ENCODE results near the gene NUP210.

NUP210 gene

DNA sequence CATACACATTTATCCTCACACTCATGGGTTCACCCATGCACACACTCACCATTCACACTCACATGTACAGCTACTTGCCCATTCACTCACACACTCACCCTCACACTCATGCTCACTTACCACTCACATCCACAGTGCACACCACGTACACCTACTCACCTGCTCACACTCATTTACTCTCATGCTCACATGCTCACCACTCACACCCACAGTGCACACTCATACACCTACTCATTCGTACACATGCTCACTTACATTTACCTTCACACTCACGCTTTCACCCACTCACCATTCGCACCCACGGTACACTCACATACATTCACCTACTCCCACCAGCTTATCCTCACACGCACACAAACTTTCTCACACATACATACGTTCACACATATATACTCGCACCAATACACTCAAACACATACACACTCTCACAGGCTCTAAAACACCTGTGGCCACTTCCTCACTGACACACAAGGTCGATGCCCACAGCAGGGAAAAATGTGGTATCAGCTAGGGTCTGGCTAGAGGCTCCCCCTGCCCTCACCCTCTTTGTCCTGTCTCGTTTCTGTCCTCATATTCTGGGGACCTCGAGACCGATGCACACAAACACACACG lies 46.0 kb downstream of the NUP210 start:
- TF ChIP-seq, protein P1, sequence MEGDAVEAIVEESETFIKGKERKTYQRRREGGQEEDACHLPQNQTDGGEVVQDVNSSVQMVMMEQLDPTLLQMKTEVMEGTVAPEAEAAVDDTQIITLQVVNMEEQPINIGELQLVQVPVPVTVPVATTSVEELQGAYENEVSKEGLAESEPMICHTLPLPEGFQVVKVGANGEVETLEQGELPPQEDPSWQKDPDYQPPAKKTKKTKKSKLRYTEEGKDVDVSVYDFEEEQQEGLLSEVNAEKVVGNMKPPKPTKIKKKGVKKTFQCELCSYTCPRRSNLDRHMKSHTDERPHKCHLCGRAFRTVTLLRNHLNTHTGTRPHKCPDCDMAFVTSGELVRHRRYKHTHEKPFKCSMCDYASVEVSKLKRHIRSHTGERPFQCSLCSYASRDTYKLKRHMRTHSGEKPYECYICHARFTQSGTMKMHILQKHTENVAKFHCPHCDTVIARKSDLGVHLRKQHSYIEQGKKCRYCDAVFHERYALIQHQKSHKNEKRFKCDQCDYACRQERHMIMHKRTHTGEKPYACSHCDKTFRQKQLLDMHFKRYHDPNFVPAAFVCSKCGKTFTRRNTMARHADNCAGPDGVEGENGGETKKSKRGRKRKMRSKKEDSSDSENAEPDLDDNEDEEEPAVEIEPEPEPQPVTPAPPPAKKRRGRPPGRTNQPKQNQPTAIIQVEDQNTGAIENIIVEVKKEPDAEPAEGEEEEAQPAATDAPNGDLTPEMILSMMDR (IDR thresholded peaks at IDR 0.05; ENCODE audit: insufficient read depth, low read length, poor library complexity, severe bottlenecking), result no peak

DNA sequence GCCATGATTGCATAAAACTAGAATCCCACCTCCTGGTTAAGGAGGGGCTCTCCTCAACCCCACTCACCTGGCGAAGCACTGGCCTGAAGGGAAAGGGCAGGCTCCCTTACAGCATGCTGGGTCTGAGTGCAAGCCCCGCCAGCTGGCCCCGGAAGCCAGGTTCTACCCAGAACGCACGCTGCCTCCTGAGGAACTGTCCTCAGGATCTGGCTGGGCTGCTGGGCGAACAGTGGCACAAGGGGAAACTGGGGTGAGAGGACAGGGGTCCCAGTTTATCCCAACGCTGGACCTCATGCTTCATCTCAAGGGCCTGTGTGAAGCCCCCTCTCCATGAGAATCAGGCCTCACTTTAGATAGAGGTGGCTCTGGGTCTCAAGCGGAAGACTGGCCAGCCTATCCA lies 47.5 kb downstream of the NUP210 start:
- H3K27me3 ChIP-seq (replicated peaks; ENCODE audit: control insufficient read depth, insufficient read depth, low read length), result no peaks in the 10 kb centered on the region
- TF ChIP-seq, protein P1 (IDR thresholded peaks at IDR 0.05; ENCODE audit: insufficient read depth, low read length, poor library complexity, severe bottlenecking), result no peak
- H3K4me3 ChIP-seq (replicated peaks; ENCODE audit: low read depth, low read length), result no peak overlapping the region
- peaks cover 72% of the 10 kb centered on the region for H3K36me3 ChIP-seq (ENCODE audit: control insufficient read depth, insufficient read depth, low read length)
- DNase-seq (ENCODE audit: extremely low read depth, insufficient read length), result no peak

More for the DNA sequence above, 46.0 kb downstream of the NUP210 start:
- H3K36me3 ChIP-seq (ENCODE audit: control insufficient read depth, insufficient read depth, low read length), result peaks cover 77% of the 10 kb centered on the region
- no peaks in the 10 kb centered on the region for H3K27me3 ChIP-seq (replicated peaks; ENCODE audit: control insufficient read depth, insufficient read depth, low read length)
- no peak overlapping the region for H3K4me3 ChIP-seq (replicated peaks; ENCODE audit: low read depth, low read length)
- no peak for DNase-seq (ENCODE audit: extremely low read depth, insufficient read length)

DNA sequence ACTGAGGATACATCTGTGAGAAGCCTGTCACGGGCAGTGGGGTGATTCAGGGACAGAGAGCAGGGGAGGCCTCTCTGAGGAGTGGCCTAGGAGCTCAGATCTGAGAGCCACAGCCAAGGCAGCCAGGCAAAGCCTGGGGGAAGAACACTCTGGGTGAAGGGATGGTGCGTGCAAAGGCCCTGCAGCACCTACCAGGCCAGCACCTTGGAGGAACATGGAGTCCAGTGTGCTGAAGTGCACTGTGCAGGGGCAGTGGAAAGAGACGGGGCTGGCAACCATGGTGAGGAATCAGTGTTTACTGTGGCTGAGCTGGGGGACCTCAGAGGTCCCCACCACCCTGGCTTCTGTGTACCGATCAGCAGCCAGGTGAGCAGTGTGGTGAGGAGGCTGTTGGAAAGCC lies 48.0 kb downstream of the NUP210 start:
- no peak overlapping the region for H3K4me3 ChIP-seq (replicated peaks; ENCODE audit: low read depth, low read length)
- H3K36me3 ChIP-seq (ENCODE audit: control insufficient read depth, insufficient read depth, low read length), result peaks cover 70% of the 10 kb centered on the region
- TF ChIP-seq, protein P1 (IDR thresholded peaks at IDR 0.05; ENCODE audit: insufficient read depth, low read length, poor library complexity, severe bottlenecking), result no peak
- no peak for DNase-seq (ENCODE audit: extremely low read depth, insufficient read length)
- H3K27me3 ChIP-seq (replicated peaks; ENCODE audit: control insufficient read depth, insufficient read depth, low read length), result no peaks in the 10 kb centered on the region

DNA sequence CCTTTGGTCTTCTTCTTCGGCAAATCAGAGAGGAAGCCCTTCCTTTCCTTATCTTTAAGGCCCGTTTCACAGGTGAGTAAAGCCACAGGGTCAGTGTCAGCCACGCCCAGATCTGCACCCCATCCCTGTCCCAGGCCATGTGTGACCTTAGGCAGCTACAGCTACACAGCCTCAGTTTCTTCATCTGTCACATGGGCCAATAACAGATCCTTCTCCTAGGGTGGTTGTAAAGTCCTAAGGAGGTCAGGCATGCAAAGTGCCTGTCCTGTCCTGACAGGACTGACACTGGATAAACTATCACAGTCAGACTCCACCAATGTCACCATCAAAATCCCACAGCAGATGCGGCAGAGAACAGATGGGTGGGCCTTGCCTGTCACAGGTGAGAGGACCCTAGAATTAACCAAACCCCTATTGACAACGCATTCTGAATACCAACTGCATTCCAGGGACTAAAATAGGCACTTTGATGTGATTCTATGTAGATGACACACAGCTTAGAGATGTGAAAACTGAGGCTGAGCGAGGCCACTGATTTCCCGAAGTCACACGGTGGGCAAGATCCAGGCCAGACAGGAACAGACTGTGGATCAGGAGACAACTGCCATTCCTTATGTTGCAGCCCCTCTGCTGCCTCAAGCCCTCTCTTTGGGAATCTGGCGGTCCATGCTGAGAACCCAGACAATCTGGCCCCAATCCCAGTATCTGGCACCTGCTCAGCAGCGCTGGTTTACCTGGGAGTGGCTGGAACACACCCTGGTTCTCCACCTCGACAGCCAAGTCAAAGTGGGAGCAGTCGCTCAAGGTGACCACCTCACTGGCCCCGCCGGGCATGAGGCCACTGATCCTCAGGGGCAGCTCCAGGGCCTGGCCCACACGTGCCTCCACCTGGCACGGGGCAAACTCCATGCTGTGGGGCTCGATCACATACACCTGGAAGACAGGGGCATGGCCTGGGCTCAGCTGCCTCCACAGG lies 48.7 kb downstream of the NUP210 start:
- no peak for DNase-seq (ENCODE audit: extremely low read depth, insufficient read length)
- no peak overlapping the region for H3K4me3 ChIP-seq (replicated peaks; ENCODE audit: low read depth, low read length)
- no peaks in the 10 kb centered on the region for H3K27me3 ChIP-seq (replicated peaks; ENCODE audit: control insufficient read depth, insufficient read depth, low read length)
- TF ChIP-seq, protein P1 (IDR thresholded peaks at IDR 0.05; ENCODE audit: insufficient read depth, low read length, poor library complexity, severe bottlenecking), result no peak
- H3K36me3 ChIP-seq (ENCODE audit: control insufficient read depth, insufficient read depth, low read length), result peaks cover 69% of the 10 kb centered on the region

DNA sequence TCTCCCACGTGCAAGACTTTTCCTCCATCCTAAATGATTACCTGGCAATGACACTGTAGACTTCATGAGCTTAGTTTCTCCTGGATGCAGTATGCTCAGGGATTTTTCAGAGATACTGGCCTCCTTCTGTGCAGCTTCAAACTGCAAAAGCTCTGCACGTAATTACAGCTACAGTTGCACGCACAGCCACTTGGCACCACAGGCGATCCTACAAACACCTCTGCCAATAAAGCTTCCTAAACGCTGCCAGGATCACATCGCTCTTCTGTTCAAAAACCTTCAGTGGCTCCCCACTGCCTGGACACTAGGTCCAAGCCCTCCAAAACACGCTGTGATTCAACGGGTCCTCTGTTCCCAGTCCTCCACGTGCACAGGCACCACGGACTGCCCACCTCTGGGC lies 49.5 kb downstream of the NUP210 start:
- Histone ChIP-seq H3K36me3 (ENCODE audit: control insufficient read depth, insufficient read depth, low read length) (peaks cover 62% of the 10 kb centered on the region), H3K27me3 (replicated peaks; ENCODE audit: control insufficient read depth, insufficient read depth, low read length) (no peaks in the 10 kb centered on the region), H3K4me3 (replicated peaks; ENCODE audit: low read depth, low read length) (no peak overlapping the region)
- TF ChIP-seq, protein P1 (IDR thresholded peaks at IDR 0.05; ENCODE audit: insufficient read depth, low read length, poor library complexity, severe bottlenecking), result no peak
- DNase-seq (ENCODE audit: extremely low read depth, insufficient read length), result no peak
